Activated naive CD4-positive, alpha-beta T cell treated with anti-CD3 and anti-CD28 coated beads, Interleukin-2, amount 50 U/mL, for 24 hours (primary cell): ENCODE data around the gene SLC5A2.
A peak's percentile ranks its signal among the peaks of the same experiment; 100 is the strongest.
"Not testable (repeated sequence)": the region's sequence is repeated elsewhere in the genome, so short reads cannot be mapped to it uniquely, and the experiment has no call there.

Experiments
- H3K27ac Mint-ChIP-seq: one replicate; pipeline ENCODE4 v1.8.0; 2021; ENCODE audit warnings: mild to moderate bottlenecking, mixed read lengths
- H3K27me3 Mint-ChIP-seq: one replicate; pipeline ENCODE4 v1.8.0; 2021; ENCODE audit warnings: mixed read lengths
- H3K36me3 Mint-ChIP-seq: one replicate; pipeline ENCODE4 v1.8.0; 2021; ENCODE audit warnings: mixed read lengths
- H3K4me1 Mint-ChIP-seq: one replicate; pipeline ENCODE4 v1.8.0; 2021; ENCODE audit warnings: mixed read lengths
- H3K4me3 Mint-ChIP-seq: one replicate; pipeline ENCODE4 v1.8.0; 2021; ENCODE audit warnings: mild to moderate bottlenecking, mixed read lengths
- H3K9me3 Mint-ChIP-seq: one replicate; pipeline ENCODE4 v1.8.0; 2021; ENCODE audit warnings: mixed read lengths

The SLC5A2 gene

DNA sequence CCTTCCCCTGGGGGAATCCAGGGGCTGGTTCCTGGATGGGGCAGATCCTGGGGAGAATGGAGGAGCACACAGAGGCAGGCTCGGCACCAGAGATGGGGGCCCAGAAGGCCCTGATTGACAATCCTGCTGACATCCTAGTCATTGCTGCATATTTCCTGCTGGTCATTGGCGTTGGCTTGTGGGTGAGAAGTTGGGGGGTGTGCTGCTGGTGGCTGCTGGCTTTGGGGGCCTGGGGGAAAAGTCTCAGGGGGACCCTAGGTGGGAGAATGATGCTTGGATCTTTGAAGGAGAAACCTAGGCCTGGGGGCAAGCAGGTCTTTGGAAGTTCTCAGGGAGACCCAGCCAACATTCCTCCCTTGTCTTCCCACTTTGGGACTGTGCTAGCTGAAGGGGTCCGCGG lies at the start of gene SLC5A2:
Gene SLC5A2 (plus strand): TSS at position 43 of the 400 bp plus-strand sequence. CDS start 14 bp downstream, at position 57.
- Mint-ChIP-seq H3K27ac (no peak within 1 kb of the TSS), H3K4me1 (peaks cover 16% of the 10 kb centered on the region), H3K36me3 (no peaks in the 10 kb centered on the region), H3K27me3 (no peaks in the 10 kb centered on the region), H3K9me3 (no peaks in the 10 kb centered on the region), H3K4me3 (no peak within 1 kb of the TSS)

DNA sequence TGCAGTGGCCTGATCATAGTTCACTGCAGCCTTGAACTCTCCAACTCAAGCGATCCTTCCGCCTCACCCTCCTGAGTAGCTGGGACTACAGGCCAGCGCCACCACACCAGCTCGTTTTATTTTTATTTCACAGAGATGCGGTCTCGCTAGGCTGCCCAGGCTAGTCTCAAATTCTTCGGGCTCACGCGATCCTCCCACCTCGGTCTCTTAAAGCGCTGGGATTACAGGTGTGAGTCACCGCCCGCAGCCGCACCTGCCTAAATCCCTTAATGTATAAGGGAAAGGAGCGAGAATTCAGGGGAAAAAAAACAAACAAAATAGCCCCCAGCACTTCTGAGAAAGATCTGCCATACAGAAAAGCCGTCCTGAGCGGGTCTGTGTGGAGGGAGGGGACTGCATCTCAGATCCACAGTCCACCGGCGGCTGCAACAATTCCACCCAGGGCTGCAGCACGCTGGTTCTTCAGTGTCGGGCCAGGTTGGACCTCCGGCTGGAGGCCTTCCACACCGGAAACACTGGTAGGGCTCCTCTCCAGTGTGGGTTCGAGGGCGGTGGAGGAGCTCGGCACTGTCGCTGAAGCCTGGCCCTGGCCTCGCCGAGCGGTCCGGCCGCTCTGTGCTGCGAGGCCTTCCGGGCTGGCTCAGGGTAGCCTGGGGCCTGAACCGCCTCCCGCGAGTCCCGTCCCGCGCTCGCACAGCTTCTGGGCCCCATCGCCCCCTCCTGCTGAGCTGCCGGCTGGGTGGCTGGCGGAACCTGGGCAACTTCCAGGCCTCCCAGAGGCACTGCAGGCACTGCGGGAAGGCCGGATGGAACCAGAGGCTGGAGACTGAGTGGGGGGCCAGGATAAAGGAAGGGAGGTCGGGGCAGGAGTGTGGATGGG lies 47.3 kb upstream of the SLC5A2 start:
- Mint-ChIP-seq H3K36me3 (no peaks in the 10 kb centered on the region), H3K27me3 (no peaks in the 10 kb centered on the region)

DNA sequence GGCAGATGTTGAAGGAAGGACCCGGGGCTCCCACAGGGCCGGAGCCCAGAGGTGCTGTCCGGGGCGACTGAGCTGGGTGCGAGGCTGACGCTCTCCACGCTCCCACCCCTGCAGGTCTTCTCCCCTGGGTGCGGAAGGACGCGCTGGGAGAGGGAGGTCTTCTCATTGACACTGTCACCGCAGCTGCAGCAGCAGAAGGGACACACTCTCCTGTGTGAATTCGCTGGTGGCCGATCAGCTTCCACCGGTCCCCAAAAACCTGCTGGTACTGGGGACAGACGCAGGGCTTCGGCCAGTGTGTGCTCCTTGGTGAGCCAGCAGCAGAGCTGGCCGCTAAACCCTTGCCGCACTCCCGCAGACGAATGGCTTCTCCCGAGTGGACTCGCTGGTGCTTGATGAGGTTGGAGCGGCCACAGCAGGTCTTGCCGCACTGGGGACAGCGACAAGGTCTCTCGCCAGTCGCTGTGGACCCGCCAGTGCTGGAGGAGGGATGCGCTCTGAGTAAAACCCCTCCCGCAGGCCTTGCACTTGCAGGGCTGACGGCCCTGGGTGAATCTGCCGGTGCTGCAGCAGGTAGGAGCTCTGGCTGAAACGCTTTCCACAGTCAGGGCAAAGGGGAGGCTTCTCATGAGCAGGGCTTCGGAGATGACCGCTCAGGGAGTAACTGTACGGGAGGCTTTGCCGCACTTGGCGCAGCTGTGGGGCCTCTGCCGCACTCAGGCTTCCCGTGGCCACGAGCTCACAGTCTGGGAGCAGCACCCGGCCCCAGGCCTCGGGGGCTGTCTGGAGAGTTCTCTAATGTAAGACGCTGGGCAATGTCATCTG lies 46.5 kb upstream of the SLC5A2 start:
- Mint-ChIP-seq H3K4me3 (no peak overlapping the region), H3K27me3 (no peaks in the 10 kb centered on the region), H3K27ac (no peak overlapping the region), H3K36me3 (no peaks in the 10 kb centered on the region), H3K9me3 (no peaks in the 10 kb centered on the region), H3K4me1 (no peaks in the 10 kb centered on the region)

More for the DNA sequence above, 47.3 kb upstream of the SLC5A2 start:
- Mint-ChIP-seq H3K27ac (no peak overlapping the region), H3K4me3 (no peak overlapping the region), H3K9me3 (no peaks in the 10 kb centered on the region), H3K4me1 (no peaks in the 10 kb centered on the region)

DNA sequence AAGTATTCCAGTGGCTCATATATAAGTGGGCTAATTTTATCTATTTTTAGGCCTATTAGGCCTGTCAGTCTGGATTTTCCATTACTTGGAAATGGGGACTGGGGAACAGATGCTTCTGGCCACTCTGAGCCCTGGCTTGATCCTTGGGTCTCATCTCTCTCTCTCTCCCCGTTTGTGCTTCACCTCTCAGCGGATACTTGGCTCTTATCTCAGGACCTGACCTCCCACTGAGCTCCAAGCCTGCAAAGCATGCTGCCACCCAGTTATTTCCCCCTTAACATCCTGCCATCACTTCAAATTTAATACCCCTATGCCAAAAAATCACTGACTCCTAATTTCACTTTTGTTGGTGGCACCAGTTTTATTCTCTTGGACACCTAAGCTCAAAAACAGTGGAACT lies 44.5 kb upstream of the SLC5A2 start:
- no peak overlapping the region for H3K27ac Mint-ChIP-seq
- H3K9me3 Mint-ChIP-seq: no peaks in the 10 kb centered on the region
- no peak overlapping the region for H3K4me3 Mint-ChIP-seq
- H3K4me1 Mint-ChIP-seq: peaks cover 10% of the 10 kb centered on the region
- no peaks in the 10 kb centered on the region for H3K36me3 Mint-ChIP-seq
- H3K27me3 Mint-ChIP-seq: no peaks in the 10 kb centered on the region

DNA sequence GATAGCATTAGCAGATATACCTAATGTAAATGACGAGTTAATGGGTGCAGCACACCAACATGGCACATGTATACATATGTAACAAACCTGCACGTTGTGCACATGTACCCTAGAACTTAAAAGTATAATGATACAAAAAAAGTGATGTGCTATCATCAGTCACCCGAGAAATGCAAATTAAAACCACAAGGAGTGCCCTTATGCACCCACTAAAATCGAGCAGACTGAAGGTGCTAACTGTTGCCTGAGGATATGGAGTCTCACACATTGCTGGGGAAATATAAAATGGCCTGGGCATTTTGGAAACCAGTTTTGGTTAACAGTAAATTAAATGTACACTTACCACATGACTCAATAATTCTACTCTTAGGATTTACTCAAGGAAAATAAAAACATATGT lies 43.9 kb upstream of the SLC5A2 start:
- H3K27me3 Mint-ChIP-seq, H3K4me1 Mint-ChIP-seq, H3K27ac Mint-ChIP-seq: not testable (repeated sequence)

DNA sequence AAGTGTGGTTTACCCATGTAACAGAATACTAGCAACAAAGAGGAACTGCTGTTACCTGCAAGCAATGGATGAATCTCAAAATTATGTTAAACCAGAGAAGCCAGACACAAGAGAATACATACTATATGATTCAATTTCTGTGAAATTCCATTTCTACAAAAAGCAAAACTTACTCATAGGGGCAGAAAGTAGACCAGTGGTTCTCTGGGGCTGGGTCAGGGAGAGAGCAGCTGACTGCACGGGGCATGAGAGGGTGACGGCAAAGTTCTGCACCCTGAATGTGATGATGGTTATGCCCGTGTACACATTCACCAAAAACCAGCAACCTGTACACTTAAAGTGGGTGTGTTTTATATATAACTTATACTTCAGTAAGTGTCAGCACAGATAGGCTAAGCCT lies 43.4 kb upstream of the SLC5A2 start:
- H3K9me3 Mint-ChIP-seq: no peaks in the 10 kb centered on the region
- H3K36me3 Mint-ChIP-seq: no peaks in the 10 kb centered on the region
- H3K27ac Mint-ChIP-seq: no peak overlapping the region
- no peak overlapping the region for H3K4me3 Mint-ChIP-seq
- H3K27me3 Mint-ChIP-seq: no peaks in the 10 kb centered on the region
- peaks cover 10% of the 10 kb centered on the region for H3K4me1 Mint-ChIP-seq

More for the DNA sequence above, 43.9 kb upstream of the SLC5A2 start:
- not testable (repeated sequence) for H3K36me3 Mint-ChIP-seq, H3K4me3 Mint-ChIP-seq, H3K9me3 Mint-ChIP-seq

DNA sequence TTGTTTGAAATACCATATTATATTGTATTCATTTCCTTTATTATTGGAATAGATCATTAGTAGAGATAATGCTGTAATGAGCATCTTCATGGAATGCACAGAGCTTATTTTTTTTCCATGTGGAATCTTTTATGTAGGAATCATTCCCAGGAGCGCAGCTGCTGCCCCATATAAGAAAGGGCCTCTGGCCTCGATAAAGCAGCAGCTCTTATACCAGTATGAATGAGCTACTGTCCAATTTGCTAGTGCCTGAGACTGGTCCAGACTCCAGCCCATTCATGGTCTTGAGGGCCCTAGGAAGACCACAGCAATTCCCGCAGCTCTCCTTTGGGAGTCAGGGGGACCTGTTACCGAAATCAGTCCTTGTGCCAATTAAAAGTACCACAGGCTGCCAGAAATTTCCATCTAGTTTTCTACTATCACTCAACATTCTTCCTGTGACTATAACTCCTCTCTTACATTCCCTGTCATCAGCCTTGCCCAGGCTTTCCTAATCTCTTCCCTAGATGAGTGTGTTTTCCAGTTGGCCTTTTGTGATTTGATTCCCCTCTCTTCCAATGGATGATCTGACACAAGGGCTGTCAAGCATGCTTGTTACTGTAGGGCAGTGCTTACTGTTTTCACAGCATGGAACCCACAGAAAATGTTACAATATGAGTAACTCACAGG lies 42.3 kb upstream of the SLC5A2 start:
- H3K9me3 Mint-ChIP-seq: no peaks in the 10 kb centered on the region
- no peak overlapping the region for H3K27ac Mint-ChIP-seq
- no peaks in the 10 kb centered on the region for H3K27me3 Mint-ChIP-seq
- H3K36me3 Mint-ChIP-seq: no peaks in the 10 kb centered on the region
- peaks cover 10% of the 10 kb centered on the region for H3K4me1 Mint-ChIP-seq
- H3K4me3 Mint-ChIP-seq: no peak overlapping the region

DNA sequence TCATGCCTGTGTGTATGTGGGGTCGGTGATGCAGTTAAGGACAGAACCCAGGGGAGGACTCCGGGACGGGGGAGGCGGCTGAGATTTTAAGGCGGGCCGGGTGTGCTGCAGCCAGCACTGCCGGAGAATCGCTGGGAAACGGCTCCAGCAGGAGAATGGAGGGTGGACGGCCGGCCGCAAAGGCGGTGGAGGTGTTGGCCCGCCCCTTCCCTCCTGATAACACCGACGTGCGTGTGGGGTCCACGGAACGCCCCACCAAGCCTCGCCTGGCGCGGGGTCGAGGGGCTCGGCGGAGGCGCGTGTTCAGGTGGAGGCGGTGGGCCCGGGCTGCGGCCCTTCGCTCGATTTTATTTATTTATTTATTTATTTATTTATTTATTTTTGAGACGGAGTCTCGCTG lies 41.0 kb upstream of the SLC5A2 start:
- Mint-ChIP-seq H3K9me3 (no peaks in the 10 kb centered on the region), H3K4me3 (peak overlapping the region; percentile 81), H3K27ac (peak overlapping the region; percentile 83), H3K36me3 (no peaks in the 10 kb centered on the region), H3K4me1 (peaks cover 10% of the 10 kb centered on the region), H3K27me3 (no peaks in the 10 kb centered on the region)

DNA sequence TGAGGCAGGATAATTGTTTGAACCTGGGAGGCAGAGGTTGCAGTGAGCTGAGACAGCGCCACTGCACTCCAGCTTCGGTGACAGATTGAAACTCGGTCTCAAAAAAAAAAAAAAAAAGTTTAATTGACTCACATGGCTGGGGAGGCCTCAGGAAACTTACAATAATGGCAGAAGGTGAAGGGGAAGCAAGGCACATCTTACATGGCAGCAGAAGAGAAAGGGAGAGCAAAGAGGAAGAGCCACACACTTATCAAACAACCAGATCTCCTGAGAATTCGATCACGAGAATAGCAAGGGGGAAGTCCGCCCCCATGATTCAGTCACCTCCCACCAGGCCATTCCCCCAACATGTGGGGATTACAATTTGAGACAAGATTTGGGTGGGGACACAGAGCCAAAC lies 37.0 kb upstream of the SLC5A2 start:
- peaks cover 12% of the 10 kb centered on the region for H3K4me1 Mint-ChIP-seq
- H3K27ac Mint-ChIP-seq, H3K27me3 Mint-ChIP-seq, H3K9me3 Mint-ChIP-seq, H3K36me3 Mint-ChIP-seq, H3K4me3 Mint-ChIP-seq: not testable (repeated sequence)

DNA sequence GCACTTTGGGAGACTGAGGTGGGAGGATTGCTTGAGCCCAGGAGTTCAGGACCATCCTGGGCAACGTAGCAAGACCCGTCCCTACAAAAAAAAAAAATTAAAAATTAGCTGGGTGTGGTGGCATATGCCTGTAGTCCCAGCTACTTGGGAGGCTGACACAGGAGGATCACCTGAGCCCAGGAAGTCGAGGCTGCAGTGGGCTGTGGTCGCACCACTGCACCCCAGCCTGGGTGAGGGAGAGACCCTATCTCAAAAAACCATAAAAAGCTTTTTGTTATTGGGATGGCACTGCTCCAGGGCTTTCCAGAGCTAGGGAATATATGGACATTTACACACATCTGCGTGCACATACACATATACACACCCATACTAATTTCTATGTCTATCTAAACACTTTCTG lies 31.7 kb upstream of the SLC5A2 start:
- Mint-ChIP-seq H3K36me3 (no peaks in the 10 kb centered on the region), H3K27me3 (no peaks in the 10 kb centered on the region), H3K9me3 (no peaks in the 10 kb centered on the region), H3K27ac (no peak overlapping the region), H3K4me1 (peaks cover 29% of the 10 kb centered on the region), H3K4me3 (no peak overlapping the region)

DNA sequence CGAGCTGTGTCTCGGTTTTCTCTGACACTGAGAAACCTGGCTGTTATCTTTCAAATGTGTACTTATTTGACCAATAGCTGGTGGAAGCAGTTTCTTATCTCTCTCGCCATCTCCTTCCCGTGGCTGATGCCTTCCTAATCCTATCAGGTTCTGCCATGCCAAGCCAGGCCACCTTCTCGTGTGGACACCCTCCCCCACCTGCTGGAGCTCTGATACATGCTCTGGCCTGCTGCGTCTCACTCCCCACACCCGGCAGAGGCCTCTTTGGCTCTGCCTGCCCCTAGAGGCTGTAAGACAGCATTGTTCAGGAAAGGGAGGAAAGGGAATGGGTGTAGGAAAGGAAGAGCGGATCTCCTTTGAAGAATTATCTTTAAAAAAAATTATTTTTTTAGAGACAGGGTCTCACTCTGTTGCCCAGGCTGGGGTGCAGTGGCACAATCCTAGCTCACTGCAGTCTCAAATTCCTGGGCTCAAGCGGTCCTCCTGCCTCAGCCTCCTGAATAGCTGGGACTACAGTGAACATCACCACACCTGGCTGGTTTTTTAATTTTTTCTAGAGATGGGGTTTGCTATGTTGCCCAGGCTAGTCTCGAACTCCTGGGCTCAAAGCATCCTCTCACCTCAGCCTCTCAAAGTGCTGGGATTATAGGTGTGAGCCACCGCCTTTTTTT lies 31.1 kb upstream of the SLC5A2 start:
- Mint-ChIP-seq H3K36me3 (no peaks in the 10 kb centered on the region), H3K27me3 (no peaks in the 10 kb centered on the region), H3K4me1 (peaks cover 32% of the 10 kb centered on the region), H3K9me3 (no peaks in the 10 kb centered on the region), H3K27ac (peak overlapping the region; percentile 55), H3K4me3 (no peak overlapping the region)

DNA sequence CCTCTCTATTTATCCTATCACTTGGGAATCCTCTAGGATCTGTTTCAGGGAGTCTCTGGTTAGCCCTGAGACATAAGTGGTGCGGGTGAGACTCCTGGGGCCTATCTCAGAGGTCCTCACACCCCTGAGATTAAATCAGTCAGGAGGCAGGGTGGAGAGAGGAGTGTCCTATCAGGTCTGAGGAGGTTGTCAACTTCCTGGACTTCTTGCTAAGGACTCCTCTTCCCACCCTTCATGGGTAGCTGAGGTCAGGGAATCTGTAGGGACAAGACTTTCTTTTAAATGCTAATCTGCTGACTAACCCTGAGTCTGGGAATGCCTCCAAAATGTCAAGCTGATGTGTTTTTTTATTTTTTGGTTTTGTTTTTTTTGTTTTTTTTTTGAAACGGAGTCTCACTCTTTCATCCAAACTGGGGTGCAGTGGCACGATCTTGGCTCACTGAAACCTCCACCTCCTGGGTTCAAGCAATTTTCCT lies 30.3 kb upstream of the SLC5A2 start:
- H3K27me3 Mint-ChIP-seq: no peaks in the 10 kb centered on the region
- no peaks in the 10 kb centered on the region for H3K36me3 Mint-ChIP-seq
- H3K4me1 Mint-ChIP-seq: peaks cover 36% of the 10 kb centered on the region
- no peaks in the 10 kb centered on the region for H3K9me3 Mint-ChIP-seq
- H3K4me3 Mint-ChIP-seq: no peak overlapping the region
- no peak overlapping the region for H3K27ac Mint-ChIP-seq

DNA sequence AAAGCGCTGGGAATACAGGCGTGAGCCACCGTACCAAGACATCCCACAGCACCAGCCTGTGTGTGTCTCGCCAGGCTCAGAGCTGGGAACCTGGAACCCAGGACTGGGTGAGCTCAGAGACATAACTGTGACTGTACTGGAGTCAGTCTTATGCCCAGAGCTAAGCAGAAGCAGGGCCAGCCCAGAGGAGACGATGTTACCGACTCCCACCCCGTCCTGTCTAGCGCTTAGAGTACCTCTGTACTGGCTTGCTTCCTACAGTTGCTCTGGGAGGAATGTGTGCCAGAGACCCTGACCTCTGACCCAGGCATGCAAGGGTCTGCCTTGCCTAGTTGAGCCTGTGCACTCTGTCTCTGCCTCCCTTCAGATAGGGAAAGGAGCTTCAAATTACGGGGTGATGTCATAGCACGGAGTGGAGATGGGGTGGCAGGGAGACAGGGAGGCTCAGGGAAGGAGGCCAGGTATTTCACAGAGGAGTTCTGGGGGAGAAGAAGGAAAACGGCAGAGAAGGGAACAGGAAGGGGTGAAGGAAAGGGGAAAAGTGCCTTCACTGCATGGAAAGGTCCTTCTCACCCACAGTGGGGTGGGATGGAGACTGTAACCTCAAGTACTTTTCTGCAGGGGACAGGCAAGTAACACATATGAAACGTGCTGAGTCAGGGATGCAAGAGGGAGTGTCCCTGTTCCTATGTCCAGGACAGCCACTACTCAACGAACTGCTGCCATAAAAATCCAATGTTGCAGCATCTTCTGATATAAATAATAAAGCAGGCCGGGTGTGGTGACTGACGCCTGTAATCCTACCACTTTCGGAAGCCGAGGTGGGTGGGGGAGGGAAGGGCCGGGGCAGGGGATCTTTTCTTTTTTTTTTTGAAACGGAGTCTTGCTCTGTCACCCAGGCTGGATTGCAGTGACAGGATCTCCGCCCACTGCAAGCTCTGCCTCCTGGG lies 29.4 kb upstream of the SLC5A2 start:
- peaks cover 42% of the 10 kb centered on the region for H3K4me1 Mint-ChIP-seq
- H3K4me3 Mint-ChIP-seq: no peak overlapping the region
- peaks cover 3% of the 10 kb centered on the region for H3K36me3 Mint-ChIP-seq

DNA sequence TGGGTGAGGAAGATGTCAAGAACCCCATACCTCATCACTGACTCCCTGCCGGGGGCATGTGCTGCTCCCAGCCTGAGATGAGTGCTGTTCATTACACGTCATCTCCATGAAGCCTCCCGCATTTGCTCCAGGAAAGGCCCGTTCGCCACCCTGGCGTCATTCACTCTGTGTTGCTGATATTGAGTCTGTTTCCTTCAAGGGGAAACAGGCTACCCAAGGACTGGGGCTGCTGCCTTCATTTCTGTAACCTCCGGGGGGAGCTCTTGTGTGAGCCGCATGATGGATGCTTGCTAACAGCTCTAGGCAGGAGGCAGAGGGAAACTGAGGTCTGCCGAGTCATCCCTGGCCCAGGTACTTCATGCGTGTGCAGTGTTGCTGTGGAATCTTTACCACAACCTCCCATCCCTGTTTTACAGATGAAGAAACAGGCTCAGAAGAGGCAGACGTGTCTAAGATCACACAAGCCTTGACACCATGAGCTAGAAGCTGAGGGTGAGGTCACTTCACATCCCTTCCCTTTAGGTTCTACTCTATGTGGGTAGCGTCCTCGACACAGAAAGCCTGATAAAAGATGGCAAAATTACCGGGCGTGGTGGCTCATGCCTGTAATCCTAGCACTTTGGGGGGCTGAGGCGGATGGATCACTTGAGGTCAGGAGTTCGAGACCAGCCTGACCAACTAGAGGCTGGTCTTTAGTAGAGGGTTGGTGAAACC lies 27.2 kb upstream of the SLC5A2 start:
- Mint-ChIP-seq H3K27me3 (no peaks in the 10 kb centered on the region), H3K9me3 (no peaks in the 10 kb centered on the region), H3K27ac (peak overlapping the region; percentile 74), H3K36me3 (peaks cover 3% of the 10 kb centered on the region), H3K4me1 (peaks cover 49% of the 10 kb centered on the region), H3K4me3 (peak overlapping the region; percentile 40)

More for the DNA sequence above, 29.4 kb upstream of the SLC5A2 start:
- no peaks in the 10 kb centered on the region for H3K27me3 Mint-ChIP-seq
- peak overlapping the region; percentile 70 for H3K27ac Mint-ChIP-seq
- no peaks in the 10 kb centered on the region for H3K9me3 Mint-ChIP-seq
